NCI-H82 (cell line): ENCODE results near the gene DLEC1.
"Not testable (repeated sequence)": the region's sequence is repeated elsewhere in the genome, so short reads cannot be mapped to it uniquely, and the experiment has no call there.

ENCODE experiments used
- DNase-seq: peaks from one replicate; lab custom pipeline; 2025; lab: John Stamatoyannopoulos, UW

The DLEC1 gene

GRCh38 chr3:38038447-38038911 is 529 bp upstream of the DLEC1 start:
- DNase-seq = no peak

GRCh38 chr3:38039899-38040261 is 872 bp downstream of the DLEC1 start:
- DNase-seq = no peak

GRCh38 chr3:38040401-38040800 is 1.4 kb downstream of the DLEC1 start:
- no peak for DNase-seq

- no peak for DNase-seq
These were observed 4.5 kb downstream of the DLEC1 start for GRCh38 chr3:38043486-38043885.

- DNase-seq = no peak
These were observed 7.0 kb downstream of the DLEC1 start for GRCh38 chr3:38046027-38046426.

- no peak for DNase-seq
These were observed 7.8 kb downstream of the DLEC1 start for GRCh38 chr3:38046821-38047220.

GRCh38 chr3:38047896-38048295 is 8.9 kb downstream of the DLEC1 start:
- DNase-seq = no peak

- no peak for DNase-seq
These were observed 10.5 kb downstream of the DLEC1 start for GRCh38 chr3:38049358-38050126.

- no peak for DNase-seq
These were observed 12.1 kb downstream of the DLEC1 start for GRCh38 chr3:38051131-38051530.

- DNase-seq = not testable (repeated sequence)
These were observed 14.3 kb downstream of the DLEC1 start for GRCh38 chr3:38053286-38053685.

GRCh38 chr3:38053813-38054498 is 14.9 kb downstream of the DLEC1 start:
- DNase-seq = peak; percentile 27

GRCh38 chr3:38054499-38055001 is 15.5 kb downstream of the DLEC1 start:
- DNase-seq = no peak

- peak; percentile 4 for DNase-seq
These were observed 20.1 kb downstream of the DLEC1 start for GRCh38 chr3:38059148-38059547.

- peak; percentile 38 for DNase-seq
These were observed 20.6 kb downstream of the DLEC1 start for GRCh38 chr3:38059591-38059990.

GRCh38 chr3:38062809-38063208 is 23.8 kb downstream of the DLEC1 start:
- DNase-seq = no peak

GRCh38 chr3:38064453-38064852 is 25.4 kb downstream of the DLEC1 start:
- DNase-seq = not testable (repeated sequence)

- DNase-seq = no peak
These were observed 28.7 kb downstream of the DLEC1 start for GRCh38 chr3:38067508-38068233.

- no peak for DNase-seq
These were observed 31.0 kb downstream of the DLEC1 start for GRCh38 chr3:38070013-38070412.

GRCh38 chr3:38077073-38077472 is 38.1 kb downstream of the DLEC1 start:
- DNase-seq = not testable (repeated sequence)

- DNase-seq = not testable (repeated sequence)
These were observed 43.3 kb downstream of the DLEC1 start for GRCh38 chr3:38082296-38082695.

- DNase-seq = not testable (repeated sequence)
These were observed 44.2 kb downstream of the DLEC1 start for GRCh38 chr3:38083254-38083653.

- no peak for DNase-seq
These were observed 44.9 kb downstream of the DLEC1 start for GRCh38 chr3:38083871-38084333.
